LoVo (cell line): Measurements from ENCODE around the gene MACROD1.

ENCODE experiments used
- DNase-seq: peaks from one replicate; pipeline ENCODE4 v3.0.0-alpha.2; 2016; ENCODE audit warnings: low spot score

The MACROD1 gene

GRCh38 chr11:64165842-64166635, at the start of gene MACROD1:
MACROD1 (minus strand) TSS chr11:64166113; CDS start chr11:64165994, 119 bp downstream.
- DNase-seq: peak; percentile 94

GRCh38 chr11:64211181-64211872, 45.4 kb upstream of the MACROD1 start:
- no peak for DNase-seq

- DNase-seq: no peak
These were observed 44.5 kb upstream of the MACROD1 start for GRCh38 chr11:64210301-64211020.

GRCh38 chr11:64209563-64209843, 43.6 kb upstream of the MACROD1 start:
- DNase-seq: no peak

GRCh38 chr11:64208796-64209562, 43.1 kb upstream of the MACROD1 start:
- DNase-seq: no peak

- DNase-seq: no peak
These were observed 42.3 kb upstream of the MACROD1 start for GRCh38 chr11:64208086-64208795.

- no peak for DNase-seq
These were observed 41.6 kb upstream of the MACROD1 start for GRCh38 chr11:64207256-64208085.

GRCh38 chr11:64206457-64207255, 40.7 kb upstream of the MACROD1 start, which contains the start of gene FERMT3:
FERMT3 (plus strand) TSS chr11:64206721; CDS start chr11:64207365, 644 bp downstream.
- DNase-seq: no peak

- peak; percentile 67 for DNase-seq
These were observed 38.6 kb upstream of the MACROD1 start for GRCh38 chr11:64204464-64204989.

GRCh38 chr11:64204080-64204440, 38.1 kb upstream of the MACROD1 start:
- no peak for DNase-seq

- no peak for DNase-seq
These were observed 37.6 kb upstream of the MACROD1 start for GRCh38 chr11:64203421-64204079.

- DNase-seq: no peak
These were observed 37.1 kb upstream of the MACROD1 start for GRCh38 chr11:64202992-64203391.

GRCh38 chr11:64201543-64201942, 35.6 kb upstream of the MACROD1 start:
- DNase-seq: no peak

- no peak for DNase-seq
These were observed 32.6 kb upstream of the MACROD1 start for GRCh38 chr11:64198511-64198910.

GRCh38 chr11:64196626-64197025, 30.7 kb upstream of the MACROD1 start:
- no peak for DNase-seq

GRCh38 chr11:64192434-64192833, 26.5 kb upstream of the MACROD1 start:
- DNase-seq: no peak

GRCh38 chr11:64186492-64187165, 20.7 kb upstream of the MACROD1 start:
- no peak for DNase-seq
